Mucosa of descending colon (tissue), 3 donors: ENCODE measurements around the gene DACH1. TPM values are rescaled to one million over a fixed set of nuclear protein-coding genes. Genes with fewer than 3 reads are reported as not detected.

Source experiments
- ATAC-seq: fragments of 200-7000 bp; cut with Tn5 transposase; one replicate; pipeline ENCODE4 v1.9.1; 2020; ENCODE audit warnings: mild to moderate bottlenecking, moderate library complexity
- DNase-seq, 3 donors: peaks; one replicate each; pipeline ENCODE4 v3.0.0-alpha.2; 2020
- H3K36me3 ChIP-seq: fragments of 200-600 bp; one replicate; pipeline ENCODE4 v1.8.0; 2021; ENCODE audit warnings: low read depth, mild to moderate bottlenecking
- H3K4me1 ChIP-seq: fragments of 200-600 bp; one replicate; pipeline ENCODE4 v1.8.0; 2021; ENCODE audit warnings: low read depth, mild to moderate bottlenecking
- H3K4me3 ChIP-seq: fragments of 200-600 bp; one replicate; pipeline ENCODE4 v1.8.0; 2021; ENCODE audit warnings: mild to moderate bottlenecking
- H3K9me3 ChIP-seq: fragments of 200-600 bp; one replicate; pipeline ENCODE4 v1.8.0; 2021; ENCODE audit warnings: mild to moderate bottlenecking
- intact Hi-C, 2 donors: fragments of 100-400 bp; cut with DNase I in 1 of 2; cut with micrococcal nuclease in 1 of 2; formaldehyde crosslinking; loops; one replicate each; pipeline versions ENCODE4 v1.11.0 to v1.11.1; 2022; cut with DNase I, micrococcal nuclease
- total RNA-seq, 3 donors: library from RNA; stranded (reverse); fragmentation: NEBNext Ultra II Directional in 2 of 3; extraction: Animal tissue kit (Norgen Biotek cat#: 25700) in 2 of 3; gene quantifications; one replicate each; pipeline versions ENCODE4 v1.2.1 to v1.2.4, GENCODE V29; 2021 to 2023
- TF ChIP-seq, protein P1 (sequence below): fragments of 200-600 bp; IDR thresholded peaks from one replicate; pipeline ENCODE4 v1.8.0; 2022; ENCODE audit warnings: antibody characterized with exemption, mild to moderate bottlenecking
- donor health status: DM: no; HTN: no; CAD: no; lungs with moderate emphysema.
- donor health status: DM: no; HTN: no; CAD: no.
- donor health status: DM: no; HTN: yes; CAD: no.

Gene DACH1
- total RNA-seq, 3 donors from 2014 or later = 3.2 to 6.5 (median 6.4) TPM

DNA sequence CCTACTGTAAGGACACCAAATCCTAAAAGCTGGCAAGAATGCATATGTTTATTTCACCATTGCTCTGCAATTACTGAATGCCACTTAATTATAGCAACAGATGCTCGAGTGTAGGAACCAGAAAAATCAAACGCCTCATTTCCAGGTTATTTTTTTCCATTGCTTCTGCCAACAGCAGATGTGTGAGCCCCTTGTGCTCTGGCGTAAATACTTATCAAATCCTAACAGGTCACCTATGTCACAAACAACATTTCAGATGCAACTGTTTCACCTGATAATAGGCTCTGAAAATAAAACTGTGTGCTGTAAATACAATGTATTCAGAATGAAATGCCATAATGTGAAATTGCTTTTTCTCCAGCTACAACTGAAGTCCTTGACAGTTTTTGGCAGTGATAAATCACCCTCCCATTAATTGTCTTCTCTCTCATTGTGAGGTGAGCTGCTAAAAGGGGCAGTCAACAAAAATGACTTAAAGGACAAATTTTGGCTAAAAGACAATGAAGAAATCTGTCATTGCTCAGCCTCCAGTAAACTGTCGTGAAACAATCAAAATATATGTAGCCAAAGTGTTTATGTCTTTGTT is 344.0 kb downstream of the DACH1 start:
- DNase-seq (no peak), ATAC-seq (no peak)
- Histone ChIP-seq H3K4me3 (no peak overlapping the region), H3K4me1 (no peaks in the 10 kb centered on the region), H3K36me3 (no peaks in the 10 kb centered on the region), H3K9me3 (no peaks in the 10 kb centered on the region)
- intact Hi-C loops = no loop called here
- TF ChIP-seq, protein P1, sequence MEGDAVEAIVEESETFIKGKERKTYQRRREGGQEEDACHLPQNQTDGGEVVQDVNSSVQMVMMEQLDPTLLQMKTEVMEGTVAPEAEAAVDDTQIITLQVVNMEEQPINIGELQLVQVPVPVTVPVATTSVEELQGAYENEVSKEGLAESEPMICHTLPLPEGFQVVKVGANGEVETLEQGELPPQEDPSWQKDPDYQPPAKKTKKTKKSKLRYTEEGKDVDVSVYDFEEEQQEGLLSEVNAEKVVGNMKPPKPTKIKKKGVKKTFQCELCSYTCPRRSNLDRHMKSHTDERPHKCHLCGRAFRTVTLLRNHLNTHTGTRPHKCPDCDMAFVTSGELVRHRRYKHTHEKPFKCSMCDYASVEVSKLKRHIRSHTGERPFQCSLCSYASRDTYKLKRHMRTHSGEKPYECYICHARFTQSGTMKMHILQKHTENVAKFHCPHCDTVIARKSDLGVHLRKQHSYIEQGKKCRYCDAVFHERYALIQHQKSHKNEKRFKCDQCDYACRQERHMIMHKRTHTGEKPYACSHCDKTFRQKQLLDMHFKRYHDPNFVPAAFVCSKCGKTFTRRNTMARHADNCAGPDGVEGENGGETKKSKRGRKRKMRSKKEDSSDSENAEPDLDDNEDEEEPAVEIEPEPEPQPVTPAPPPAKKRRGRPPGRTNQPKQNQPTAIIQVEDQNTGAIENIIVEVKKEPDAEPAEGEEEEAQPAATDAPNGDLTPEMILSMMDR = no peak

DNA sequence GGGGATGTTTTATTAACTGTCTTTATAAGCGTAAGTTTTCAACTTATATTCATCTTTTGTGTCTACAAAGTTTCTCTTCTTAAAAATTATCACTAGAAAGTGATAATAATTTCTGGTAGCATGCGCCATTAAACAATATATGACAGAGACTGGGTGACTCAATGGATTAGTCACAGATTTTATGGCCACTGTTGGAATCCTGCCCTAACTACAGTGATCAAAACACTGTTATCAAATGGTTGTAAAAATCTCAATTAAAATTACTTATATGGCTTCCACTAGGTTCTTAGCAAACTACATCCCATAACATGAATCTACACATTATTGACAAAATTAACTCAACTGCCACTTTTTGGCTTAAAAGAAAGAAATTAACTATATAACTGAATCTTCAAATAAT is 350.0 kb downstream of the DACH1 start:
- intact Hi-C loops = no loop called here
- peak; percentile 86 for ATAC-seq
- no peak overlapping the region for H3K4me3 ChIP-seq
- TF ChIP-seq, protein P1 = no peak
- no peaks in the 10 kb centered on the region for H3K36me3 ChIP-seq
- no peaks in the 10 kb centered on the region for H3K9me3 ChIP-seq
- DNase-seq = peak in 1 of 3 donors; percentile 24
- no peaks in the 10 kb centered on the region for H3K4me1 ChIP-seq

DNA sequence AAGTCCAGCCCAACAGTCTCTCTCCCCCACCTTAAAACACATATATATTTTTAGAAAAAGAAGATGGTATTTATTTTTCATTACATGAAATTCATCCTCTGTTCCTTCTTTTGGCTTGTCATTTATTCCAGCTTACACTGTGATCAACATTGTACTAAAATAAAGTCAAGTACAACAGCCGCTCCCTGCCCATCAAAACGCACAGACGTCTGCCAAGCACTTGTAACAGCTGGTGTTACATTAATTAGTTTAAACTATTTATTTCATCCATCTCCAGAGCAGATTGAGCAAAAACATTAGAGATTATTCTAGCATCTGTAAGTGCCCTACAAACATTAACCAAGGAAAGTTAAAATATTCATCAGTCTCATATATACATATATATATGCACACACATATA is 350.5 kb downstream of the DACH1 start:
- ATAC-seq (no peak), DNase-seq (no peak)
- intact Hi-C loops = no loop called here

DNA sequence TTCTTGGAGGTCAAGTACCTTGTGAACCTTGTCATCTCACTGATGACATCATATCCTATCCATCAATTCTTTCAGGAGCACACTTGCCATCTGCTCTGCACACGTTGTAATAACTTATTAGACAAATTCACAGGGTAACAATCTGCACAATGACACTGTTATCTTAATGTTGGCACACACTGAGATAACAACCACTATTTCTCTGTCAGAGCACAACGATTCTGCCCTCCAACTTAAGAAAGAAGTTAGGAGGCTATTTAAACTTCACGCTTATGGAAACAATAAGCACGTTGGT is 351.3 kb downstream of the DACH1 start:
- intact Hi-C loops = no loop called here
- Histone ChIP-seq H3K4me1 (no peaks in the 10 kb centered on the region), H3K9me3 (no peaks in the 10 kb centered on the region), H3K36me3 (no peaks in the 10 kb centered on the region), H3K4me3 (no peak overlapping the region)
- ATAC-seq = peak; percentile 56
- DNase-seq = peak in 1 of 3 donors; percentile 7
- TF ChIP-seq, protein P1 = no peak

More for the DNA sequence above, 350.5 kb downstream of the DACH1 start:
- Histone ChIP-seq H3K4me3 (no peak overlapping the region), H3K36me3 (no peaks in the 10 kb centered on the region), H3K4me1 (no peaks in the 10 kb centered on the region), H3K9me3 (no peaks in the 10 kb centered on the region)
- TF ChIP-seq, protein P1 = no peak

DNA sequence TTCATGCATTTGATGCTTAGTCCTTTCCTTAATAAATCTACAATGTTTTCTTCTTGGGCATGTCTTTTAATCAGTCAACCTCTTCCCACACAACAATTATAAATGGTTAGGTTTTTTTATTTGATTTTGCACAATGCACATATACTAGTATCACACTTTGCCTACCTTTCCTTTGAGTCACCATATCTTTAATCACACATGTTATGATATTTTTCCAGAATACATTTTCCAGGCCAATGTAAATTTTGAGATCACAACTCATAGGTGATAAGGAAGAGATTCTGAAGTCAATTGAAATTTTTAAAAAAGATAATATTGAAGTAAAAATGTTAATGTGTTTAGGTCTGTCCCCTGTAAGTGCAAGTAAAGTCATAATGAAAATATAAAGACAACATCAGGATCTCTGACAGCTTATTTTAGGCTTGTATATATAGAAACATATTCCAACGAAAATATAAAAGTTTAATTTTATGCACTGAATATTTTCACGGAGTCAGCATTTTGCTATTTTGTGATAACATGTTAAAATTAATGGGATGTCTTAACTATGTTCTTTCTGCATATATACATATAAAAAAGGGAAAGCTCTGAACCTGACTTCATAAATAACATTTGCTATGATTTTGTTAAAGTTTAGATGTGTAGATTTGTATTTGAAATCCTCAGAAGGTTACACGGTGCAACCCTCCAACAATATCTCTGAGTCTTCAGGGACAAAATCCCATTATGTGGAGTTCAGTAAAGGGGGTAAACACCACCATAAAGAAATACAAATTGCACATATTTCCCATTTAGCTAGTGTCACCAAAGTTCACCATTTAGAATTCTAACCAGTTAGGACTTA is 351.9 kb downstream of the DACH1 start:
- DNase-seq = no peak
- H3K4me1 ChIP-seq = no peaks in the 10 kb centered on the region
- H3K4me3 ChIP-seq = no peak overlapping the region
- intact Hi-C loops = no loop called here
- TF ChIP-seq, protein P1 = no peak
- no peak for ATAC-seq
- H3K36me3 ChIP-seq = no peaks in the 10 kb centered on the region
- H3K9me3 ChIP-seq = no peaks in the 10 kb centered on the region
